Central memory CD8-positive, alpha-beta T cell (primary cell): ENCODE results near the gene RNF19B.

Experiments used
- ATAC-seq: fragments of 150-1000 bp; cut with Tn5 transposase; replicated peaks from 2 replicates; pipeline ENCODE4 v1.10.0; 2022; ENCODE audit warnings: mild to moderate bottlenecking, moderate FRiP score, moderate number of reproducible peaks; ENCODE audit not compliant: poor library complexity, severe bottlenecking; ENCODE audit errors: extremely low read depth
- DNase-seq, 2 donors: peaks; one replicate each; pipeline ENCODE4 v3.0.0; 2021; ENCODE audit warnings: low spot score in 2 of 2
- H3K27ac Mint-ChIP-seq: one replicate; pipeline ENCODE4 v1.8.0; 2022; ENCODE audit warnings: low read depth, mild to moderate bottlenecking, moderate library complexity, mixed read lengths
- H3K27me3 Mint-ChIP-seq: one replicate; pipeline ENCODE4 v1.8.0; 2022; ENCODE audit warnings: mixed read lengths
- H3K36me3 Mint-ChIP-seq: one replicate; pipeline ENCODE4 v1.8.0; 2022; ENCODE audit warnings: mild to moderate bottlenecking, moderate library complexity, mixed read lengths; ENCODE audit not compliant: insufficient read depth
- H3K4me1 Mint-ChIP-seq: one replicate; pipeline ENCODE4 v1.8.0; 2022; ENCODE audit warnings: mixed read lengths
- H3K4me3 Mint-ChIP-seq: one replicate; pipeline ENCODE4 v1.8.0; 2022; ENCODE audit warnings: mild to moderate bottlenecking, moderate library complexity, mixed read lengths
- H3K9me3 Mint-ChIP-seq: one replicate; pipeline ENCODE4 v1.8.0; 2022; ENCODE audit warnings: mixed read lengths

The RNF19B gene

DNA sequence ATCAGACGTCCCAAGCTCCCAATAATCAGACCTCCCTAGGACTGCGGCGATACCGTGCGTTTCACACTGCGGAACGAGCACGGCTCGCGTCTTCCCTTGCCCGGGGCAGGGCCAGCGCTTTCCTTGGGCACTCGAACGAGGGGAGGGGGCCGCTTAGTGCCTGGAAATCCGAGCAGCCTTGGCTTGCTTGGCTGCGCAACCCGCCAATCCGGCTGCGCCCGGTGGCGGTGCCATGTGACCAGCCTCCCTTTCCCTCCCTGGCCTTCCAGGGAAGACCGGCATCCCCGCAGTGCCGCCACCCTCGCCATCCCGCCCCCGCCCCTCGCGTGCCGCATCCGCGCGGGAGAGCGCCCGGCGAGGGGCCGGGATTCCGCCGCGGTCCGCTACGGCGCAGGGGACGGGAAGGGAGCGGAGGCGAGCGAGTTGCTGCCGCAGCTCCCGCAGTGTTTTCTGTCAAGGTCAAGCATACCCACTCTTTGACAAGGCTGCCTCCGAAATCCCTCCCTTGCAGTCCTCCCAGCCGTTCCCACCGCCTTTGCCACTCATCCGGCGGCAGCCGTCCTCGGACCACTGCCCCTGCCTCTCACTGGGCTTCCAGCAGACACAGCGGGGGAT lies 8.3 kb upstream of the RNF19B start:
- peaks cover 23% of the 10 kb centered on the region for H3K27me3 Mint-ChIP-seq
- peaks cover 2% of the 10 kb centered on the region for H3K36me3 Mint-ChIP-seq
- DNase-seq (no peak), ATAC-seq (no peak)
- no peak overlapping the region for H3K4me3 Mint-ChIP-seq
- H3K4me1 Mint-ChIP-seq, result peaks cover 7% of the 10 kb centered on the region
- no peaks in the 10 kb centered on the region for H3K9me3 Mint-ChIP-seq
- no peak overlapping the region for H3K27ac Mint-ChIP-seq

DNA sequence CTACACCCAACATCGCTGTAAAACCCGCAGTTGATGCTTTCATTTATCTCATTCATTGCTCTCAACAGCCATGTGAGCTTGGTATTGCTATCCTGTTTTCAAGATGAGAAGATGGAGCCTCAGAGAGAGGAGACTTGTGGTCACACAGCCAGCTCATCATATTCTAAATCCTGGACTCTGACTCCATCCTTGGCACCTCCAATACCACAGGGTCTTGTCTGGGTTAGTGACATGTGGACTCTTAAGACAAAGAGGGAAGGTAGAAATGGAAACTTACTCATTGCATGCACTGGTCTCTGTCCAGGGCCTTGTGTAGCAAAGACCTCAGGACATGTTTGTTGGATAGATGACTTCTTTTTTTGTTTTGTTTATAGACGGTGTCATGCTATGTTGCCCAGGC lies 7.0 kb upstream of the RNF19B start:
- H3K4me3 Mint-ChIP-seq, result no peak overlapping the region
- no peak for ATAC-seq
- H3K9me3 Mint-ChIP-seq, result no peaks in the 10 kb centered on the region
- H3K36me3 Mint-ChIP-seq, result peaks cover 2% of the 10 kb centered on the region
- DNase-seq, result no peak
- peaks cover 7% of the 10 kb centered on the region for H3K4me1 Mint-ChIP-seq
- H3K27me3 Mint-ChIP-seq, result peaks cover 23% of the 10 kb centered on the region
- H3K27ac Mint-ChIP-seq, result no peak overlapping the region

DNA sequence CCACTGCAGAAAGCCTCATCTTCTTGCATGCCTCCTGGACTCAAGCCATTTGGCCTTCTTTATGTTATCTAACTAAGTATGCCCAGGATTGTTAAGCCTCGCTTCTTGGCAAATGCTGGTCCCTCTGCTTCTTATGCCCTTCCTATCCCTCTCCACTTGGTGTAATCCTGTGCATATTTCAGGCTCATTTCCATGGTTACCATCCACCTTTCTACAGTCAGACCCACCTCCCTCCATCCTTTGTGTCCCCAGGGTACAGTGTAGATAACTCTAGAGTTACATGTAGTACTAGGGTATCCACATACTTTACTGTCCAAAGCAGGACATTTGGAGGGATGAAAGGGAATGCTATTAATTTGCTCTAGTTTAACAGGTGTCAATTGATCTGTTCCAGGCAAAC lies 6.5 kb upstream of the RNF19B start:
- DNase-seq (no peak), ATAC-seq (no peak)
- Mint-ChIP-seq H3K27ac (no peak overlapping the region), H3K4me1 (peaks cover 7% of the 10 kb centered on the region), H3K36me3 (peaks cover 2% of the 10 kb centered on the region), H3K27me3 (peaks cover 23% of the 10 kb centered on the region), H3K9me3 (no peaks in the 10 kb centered on the region), H3K4me3 (no peak overlapping the region)

DNA sequence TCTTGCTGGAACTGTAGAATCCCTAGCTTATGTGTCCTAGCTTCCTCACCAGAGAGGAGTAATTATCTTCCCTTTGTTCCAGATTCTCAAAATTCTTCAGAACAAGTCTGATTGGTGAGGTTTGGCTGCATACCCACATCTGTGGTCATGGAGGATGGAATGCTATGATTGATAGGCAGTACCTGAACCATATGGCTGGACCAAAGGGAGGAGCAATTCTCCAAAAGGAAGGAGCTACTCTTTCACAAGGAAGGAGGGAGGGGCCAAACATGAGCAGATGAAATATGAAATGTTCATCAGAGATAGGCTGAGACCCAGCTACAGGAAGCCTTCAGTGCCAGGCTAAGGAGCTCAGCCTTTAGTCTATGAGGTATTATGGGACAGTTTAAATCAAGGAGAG lies 5.0 kb upstream of the RNF19B start:
- no peaks in the 10 kb centered on the region for H3K9me3 Mint-ChIP-seq
- H3K27me3 Mint-ChIP-seq, result peaks cover 23% of the 10 kb centered on the region
- no peak overlapping the region for H3K4me3 Mint-ChIP-seq
- ATAC-seq, result no peak
- H3K36me3 Mint-ChIP-seq, result peaks cover 4% of the 10 kb centered on the region
- DNase-seq, result no peak
- H3K4me1 Mint-ChIP-seq, result peaks cover 7% of the 10 kb centered on the region
- no peak overlapping the region for H3K27ac Mint-ChIP-seq

DNA sequence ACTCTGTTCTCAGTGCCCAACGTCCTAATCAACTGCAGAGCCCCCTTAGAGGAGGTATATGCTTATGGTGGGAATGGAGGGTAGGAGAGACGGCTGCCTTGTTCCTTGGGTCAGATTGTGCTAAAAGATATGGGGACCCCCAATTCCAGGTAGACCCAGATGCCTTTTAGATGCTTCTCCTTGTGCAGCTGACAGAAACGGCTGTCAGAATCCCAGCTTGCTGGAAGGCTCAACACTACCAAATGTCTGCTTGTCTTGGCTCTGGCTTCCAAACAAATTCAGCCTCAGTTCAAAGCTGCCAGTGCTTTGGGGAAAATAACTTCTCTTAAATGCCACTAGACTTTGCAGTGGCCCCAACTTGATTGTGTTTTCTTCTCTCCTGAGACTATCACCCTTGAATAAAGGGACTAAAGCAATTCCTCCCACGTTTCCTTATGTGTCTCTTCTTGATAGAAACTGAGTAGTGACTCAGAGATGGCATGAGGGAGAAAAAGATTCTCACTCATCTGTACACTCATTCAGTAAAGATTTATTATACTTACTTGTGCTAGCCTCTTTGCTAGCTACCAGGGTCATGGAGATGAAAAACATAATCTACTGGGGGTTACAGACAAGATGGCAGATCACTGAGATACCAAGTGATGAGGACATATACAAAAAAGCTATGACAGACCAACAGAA lies 3.4 kb upstream of the RNF19B start:
- ATAC-seq (no peak), DNase-seq (no peak)
- Mint-ChIP-seq H3K4me1 (peaks cover 16% of the 10 kb centered on the region), H3K36me3 (peaks cover 6% of the 10 kb centered on the region), H3K9me3 (no peaks in the 10 kb centered on the region), H3K4me3 (no peak overlapping the region), H3K27me3 (peaks cover 23% of the 10 kb centered on the region), H3K27ac (no peak overlapping the region)

DNA sequence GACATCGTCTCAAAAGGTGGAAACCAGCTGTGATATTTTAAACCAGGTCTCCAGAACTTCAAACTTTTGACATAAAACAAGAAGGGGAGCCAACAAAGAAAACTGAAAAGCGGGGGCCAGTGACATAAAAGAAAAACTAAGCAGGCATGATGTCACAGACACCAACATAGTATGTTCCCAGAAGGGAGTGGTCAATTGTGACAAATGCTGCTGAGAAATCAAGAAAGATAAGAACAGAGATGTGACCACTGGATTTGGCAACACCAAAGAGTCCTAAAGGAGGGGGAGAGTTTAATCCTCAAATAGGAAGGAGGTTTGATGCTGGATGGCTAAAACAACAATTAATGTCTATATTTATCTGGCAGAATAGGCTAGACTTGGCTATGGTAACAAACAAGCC lies 2.3 kb upstream of the RNF19B start:
- Mint-ChIP-seq H3K27me3 (peaks cover 12% of the 10 kb centered on the region), H3K4me1 (peaks cover 20% of the 10 kb centered on the region), H3K4me3 (no peak overlapping the region), H3K36me3 (peaks cover 9% of the 10 kb centered on the region), H3K27ac (no peak overlapping the region), H3K9me3 (no peaks in the 10 kb centered on the region)
- ATAC-seq, result no peak
- DNase-seq, result no peak

DNA sequence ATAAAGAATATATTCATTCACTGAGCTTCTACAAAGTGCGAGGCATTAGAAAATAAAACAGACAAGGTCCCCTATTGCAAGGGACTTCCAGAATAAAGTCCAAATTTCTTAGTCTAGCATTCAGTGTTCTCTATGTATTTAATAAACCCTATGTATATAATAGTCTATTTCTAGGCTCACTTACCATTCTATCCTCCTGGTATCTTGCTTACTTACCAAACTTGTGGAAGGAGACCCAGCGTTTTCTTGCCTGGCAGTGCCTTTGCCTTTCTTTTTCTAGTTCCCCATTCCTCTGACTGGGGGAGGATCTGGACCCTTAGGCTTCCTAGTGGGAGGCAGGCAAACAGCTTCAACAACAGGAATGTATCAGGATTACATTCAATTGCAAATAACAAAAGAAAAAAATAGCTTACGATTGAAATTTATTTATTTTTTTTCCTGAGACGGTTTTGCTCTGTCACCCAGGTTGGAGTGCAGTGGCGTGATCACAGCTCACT lies 690 bp upstream of the RNF19B start:
- Mint-ChIP-seq H3K9me3 (no peaks in the 10 kb centered on the region), H3K27me3 (no peaks in the 10 kb centered on the region), H3K4me3 (peak overlapping the region; percentile 84), H3K27ac (peak overlapping the region; percentile 84), H3K4me1 (peaks cover 32% of the 10 kb centered on the region), H3K36me3 (peaks cover 11% of the 10 kb centered on the region)
- DNase-seq, result no peak
- no peak for ATAC-seq

DNA sequence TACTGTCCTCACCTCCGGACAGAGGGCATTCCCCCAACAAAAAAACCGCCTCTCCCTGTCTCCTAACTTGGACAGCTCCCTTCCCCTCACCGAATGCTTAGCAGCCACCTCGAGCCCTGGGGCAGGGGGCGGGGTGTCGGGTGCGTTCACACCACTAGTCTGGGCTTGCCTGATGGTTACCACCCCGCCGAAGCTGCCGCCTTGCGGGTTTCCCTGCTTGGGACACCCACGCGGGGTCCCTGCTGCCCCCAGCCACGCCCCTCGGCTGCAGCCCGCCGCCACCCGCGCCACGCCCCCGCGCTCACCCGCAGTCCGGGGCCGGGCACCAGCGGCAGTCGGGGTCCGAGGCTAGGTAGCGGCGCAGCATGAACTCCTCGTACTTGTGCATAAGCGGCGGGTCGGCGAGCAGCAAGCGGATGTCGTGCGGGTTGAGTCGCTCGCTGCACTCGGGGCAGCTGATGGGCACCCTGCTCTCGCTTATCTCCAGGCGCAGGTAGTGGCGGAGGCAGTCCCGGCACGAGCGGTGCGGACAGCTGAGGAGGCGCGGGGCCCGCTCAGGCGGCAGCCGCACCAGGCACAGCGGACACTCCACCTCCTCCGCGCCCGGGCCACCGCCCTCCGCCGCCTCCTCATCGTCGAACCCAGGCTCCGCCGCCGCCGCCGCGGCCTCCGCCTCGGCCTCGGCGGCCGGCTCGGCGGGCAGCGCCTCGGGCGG lies 706 bp downstream of the RNF19B start:
- DNase-seq (peak; percentile 46 to 48), ATAC-seq (peak; percentile 41)
- no peaks in the 10 kb centered on the region for H3K9me3 Mint-ChIP-seq
- no peaks in the 10 kb centered on the region for H3K27me3 Mint-ChIP-seq
- H3K36me3 Mint-ChIP-seq, result peaks cover 11% of the 10 kb centered on the region
- H3K4me3 Mint-ChIP-seq, result peak overlapping the region; percentile 84
- peak overlapping the region; percentile 84 for H3K27ac Mint-ChIP-seq
- H3K4me1 Mint-ChIP-seq, result peaks cover 40% of the 10 kb centered on the region

DNA sequence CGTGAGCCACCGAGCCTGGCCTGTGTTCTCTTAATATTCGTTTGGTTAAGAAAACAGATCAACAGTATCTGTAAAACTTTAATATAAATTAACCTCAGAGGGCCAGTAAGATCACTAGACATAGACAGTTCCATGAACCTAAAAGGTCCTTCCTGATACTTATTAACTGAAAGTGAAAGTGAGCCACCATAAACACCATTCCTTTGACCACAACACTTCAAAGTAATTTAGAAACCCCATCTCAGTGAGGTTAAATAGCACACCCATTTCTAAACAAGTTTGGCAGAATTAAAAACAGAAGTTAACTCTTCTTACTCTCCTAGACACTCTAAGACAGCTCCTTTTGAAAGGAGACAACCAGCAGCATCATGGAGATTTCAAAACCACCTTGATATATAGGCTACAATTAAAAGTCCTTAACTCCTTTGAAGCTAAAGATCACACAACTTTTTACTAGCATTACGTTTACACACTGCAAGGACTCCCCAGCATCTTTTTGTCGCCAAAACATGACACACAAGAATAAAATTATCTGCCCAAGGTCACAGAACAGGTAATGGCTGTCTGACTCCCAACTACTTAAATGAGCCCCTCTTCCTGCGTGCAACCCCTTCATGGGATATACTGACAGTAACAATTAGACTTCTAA lies 2.2 kb downstream of the RNF19B start:
- H3K27ac Mint-ChIP-seq, result peak overlapping the region; percentile 84
- no peaks in the 10 kb centered on the region for H3K9me3 Mint-ChIP-seq
- peak overlapping the region; percentile 84 for H3K4me3 Mint-ChIP-seq
- H3K4me1 Mint-ChIP-seq, result peaks cover 53% of the 10 kb centered on the region
- H3K36me3 Mint-ChIP-seq, result peaks cover 10% of the 10 kb centered on the region
- ATAC-seq (peak; percentile 11), DNase-seq (no peak)
- no peaks in the 10 kb centered on the region for H3K27me3 Mint-ChIP-seq

DNA sequence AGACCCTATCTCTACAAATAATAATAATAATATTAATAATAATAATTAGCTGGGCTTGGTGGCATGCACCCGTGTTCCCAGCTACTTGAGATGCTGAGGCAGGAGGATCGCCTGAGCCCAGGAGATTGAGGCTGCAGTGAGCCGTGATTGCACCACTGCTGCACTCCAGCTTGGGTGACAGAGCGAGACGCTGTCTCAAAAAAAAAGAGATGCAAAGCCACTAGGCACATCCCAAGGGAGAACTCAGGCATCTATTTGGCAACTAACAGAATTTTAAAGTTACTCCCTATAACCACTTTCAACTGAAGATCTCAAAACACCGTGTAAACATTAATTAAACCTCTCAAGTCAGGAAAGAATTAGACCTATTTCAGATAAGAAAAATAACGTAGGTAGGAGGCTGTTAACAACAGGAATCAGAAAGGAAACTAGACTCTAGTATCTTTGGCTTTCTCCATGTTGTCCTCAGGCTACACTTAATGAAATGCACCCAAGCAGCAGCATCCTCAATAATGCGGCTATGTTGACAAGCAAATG lies 3.7 kb downstream of the RNF19B start:
- Mint-ChIP-seq H3K4me3 (no peak overlapping the region), H3K4me1 (peaks cover 62% of the 10 kb centered on the region), H3K27ac (no peak overlapping the region), H3K9me3 (no peaks in the 10 kb centered on the region), H3K27me3 (no peaks in the 10 kb centered on the region), H3K36me3 (peaks cover 10% of the 10 kb centered on the region)
- ATAC-seq (no peak), DNase-seq (no peak)

DNA sequence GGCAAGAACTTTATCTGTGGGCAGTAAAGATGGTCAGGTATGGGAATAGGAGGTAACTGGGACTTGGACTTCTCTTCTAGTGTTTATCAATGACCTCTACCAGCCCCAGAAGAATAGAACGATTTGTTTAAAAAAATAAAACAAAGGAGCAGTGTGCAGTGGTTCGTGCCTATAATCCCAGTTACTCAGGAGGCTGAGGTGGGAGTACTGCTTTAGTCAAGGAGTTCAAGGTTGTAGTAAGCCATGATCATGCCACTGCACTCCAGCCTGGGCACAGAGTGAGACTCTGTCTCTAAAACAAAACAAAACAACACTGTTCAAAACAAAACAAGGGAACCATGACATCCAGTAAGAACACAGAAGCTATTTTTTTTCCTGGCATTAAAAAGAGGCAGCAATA lies 4.3 kb downstream of the RNF19B start:
- Mint-ChIP-seq H3K4me3 (no peak overlapping the region), H3K4me1 (peaks cover 68% of the 10 kb centered on the region), H3K27ac (no peak overlapping the region), H3K9me3 (no peaks in the 10 kb centered on the region), H3K36me3 (peaks cover 10% of the 10 kb centered on the region), H3K27me3 (no peaks in the 10 kb centered on the region)
- ATAC-seq, result no peak
- DNase-seq, result no peak

DNA sequence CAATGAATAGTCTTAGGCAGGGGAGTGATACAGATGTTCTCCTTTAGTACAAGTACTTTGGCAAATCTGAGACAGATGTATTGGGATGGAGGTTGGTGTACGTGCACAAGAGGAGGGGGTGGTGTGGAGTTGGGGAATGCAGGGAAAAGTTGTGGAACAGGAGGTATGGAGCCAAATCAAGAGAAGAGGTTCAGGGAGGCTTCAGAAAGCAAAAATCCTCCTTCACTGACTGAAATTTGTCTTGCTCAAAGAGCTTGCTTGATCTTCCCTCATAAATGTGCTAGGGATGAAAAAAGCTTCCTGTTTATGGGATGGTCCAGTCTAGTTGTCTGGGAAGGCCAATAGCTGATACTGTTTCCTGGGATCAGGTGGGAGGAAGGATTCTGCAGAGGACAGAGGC lies 5.8 kb downstream of the RNF19B start:
- Mint-ChIP-seq H3K4me3 (no peak overlapping the region), H3K36me3 (peaks cover 11% of the 10 kb centered on the region), H3K4me1 (peaks cover 76% of the 10 kb centered on the region), H3K27me3 (no peaks in the 10 kb centered on the region), H3K9me3 (no peaks in the 10 kb centered on the region), H3K27ac (no peak overlapping the region)
- no peak for DNase-seq
- no peak for ATAC-seq
